GM12878 (cell line): ENCODE data around the gene VTCN1. TPM values are rescaled to one million over a fixed set of nuclear protein-coding genes. Genes with fewer than 3 reads are reported as not detected.

Experiments used
- ATAC-seq: fragments of 200-7000 bp; cut with Tn5 transposase; 3 replicates; pipeline ENCODE4 v1.9.1; 2020; ENCODE audit warnings: mild to moderate bottlenecking, moderate library complexity
- BruUV-seq: library from RNA; stranded (reverse); fragments of 400-500 nt; replicated peaks from 2 replicates; lab custom pipeline; 2021; lab: Mats Ljungman, UMichigan
- CTCF ChIA-PET: fragments of 300-600 bp; sonication (Branson Sonifier 250); formaldehyde crosslinking; extraction: SDS; loops from one replicate; lab custom pipeline; 2021; ENCODE audit warnings: inconsistent platforms; lab: Yijun Ruan, JAX
- POLR2A ChIA-PET: fragments of 350-600 bp; formaldehyde crosslinking; extraction: SDS; loops from one replicate; lab custom pipeline; 2021; ENCODE audit warnings: inconsistent platforms; lab: Charles Lee
- RAD21 ChIA-PET: fragments of 300-600 bp; sonication (Branson Sonifier 250); formaldehyde crosslinking; loops from one replicate; lab custom pipeline; 2023; ENCODE audit warnings: antibody characterized with exemption; ENCODE audit not compliant: unreplicated experiment; lab: Charles Lee
- SMC1A ChIA-PET: fragments of 300-600 bp; sonication (Branson Sonifier 250); formaldehyde crosslinking; loops from one replicate; lab custom pipeline; 2023; ENCODE audit not compliant: unreplicated experiment, uncharacterized antibody; lab: Charles Lee
- DNase-seq: peaks from one replicate; pipeline ENCODE4 v3.0.0-alpha.2; 2011; ENCODE audit warnings: low read depth, low spot score
- FAIRE-seq: peaks from 3 replicates; lab custom pipeline; 2011; peaks lifted over from hg19 to GRCh38; lab: Jason Lieb, UNC
- H2AFZ ChIP-seq: 2 replicates; pipeline ENCODE4 v1.6.0; 2011; ENCODE audit warnings: low read depth, low read length, control low read depth; ENCODE audit not compliant: control insufficient read depth
- H3K27ac ChIP-seq: 2 replicates; pipeline ENCODE4 v1.5.1; 2011; ENCODE audit warnings: control low read depth; ENCODE audit not compliant: control insufficient read depth, insufficient read depth
- H3K27me3 ChIP-seq, 2 experiments: replicated peaks in 1 of 2; 2 replicates each; pipeline versions ENCODE4 v1.6.0 to v1.6.1; 2011; ENCODE audit warnings: low read length in 1 of 2; ENCODE audit not compliant: control insufficient read depth in 2 of 2, insufficient read depth in 2 of 2
- H3K36me3 ChIP-seq, 2 experiments: 2 replicates each; pipeline ENCODE4 v1.5.1; 2011; ENCODE audit warnings: low read length in 1 of 2; ENCODE audit not compliant: control insufficient read depth in 2 of 2, insufficient read depth in 2 of 2
- H3K4me1 ChIP-seq: 2 replicates; pipeline ENCODE4 v1.6.1; 2011; ENCODE audit warnings: mild to moderate bottlenecking, low read length, moderate library complexity, mixed read lengths; ENCODE audit not compliant: control insufficient read depth, insufficient read depth
- H3K4me2 ChIP-seq: 2 replicates; pipeline ENCODE4 v1.6.0; 2011; ENCODE audit warnings: control low read depth; ENCODE audit not compliant: control insufficient read depth, insufficient read depth
- H3K4me3 ChIP-seq: fragments of 200-600 bp; sonication (generic); 2 replicates; pipeline ENCODE4 v1.5.1; 2016
- H3K79me2 ChIP-seq: 2 replicates; pipeline ENCODE4 v1.6.0; 2011; ENCODE audit warnings: low read length; ENCODE audit not compliant: control insufficient read depth, insufficient read depth
- H3K9ac ChIP-seq: 2 replicates; pipeline ENCODE4 v1.8.0; 2011; ENCODE audit warnings: low read length, control low read depth, mixed read lengths; ENCODE audit not compliant: control insufficient read depth, insufficient read depth
- H3K9me3 ChIP-seq: replicated peaks from 3 replicates; pipeline ENCODE4 v1.5.1; 2011; ENCODE audit warnings: mild to moderate bottlenecking, low read length; ENCODE audit not compliant: control insufficient read depth, insufficient read depth
- H4K20me1 ChIP-seq: 2 replicates; pipeline ENCODE4 v1.6.0; 2011; ENCODE audit not compliant: control insufficient read depth, insufficient read depth
- BACH1 ChIP-seq: fragments of 450-650 bp; IDR thresholded peaks from 2 replicates; pipeline ENCODE4 v1.6.1; 2017; ENCODE audit warnings: mild to moderate bottlenecking, borderline replicate concordance
- CBFB ChIP-seq: IDR thresholded peaks from 2 replicates; pipeline ENCODE4 v1.6.1; 2016; ENCODE audit warnings: antibody characterized with exemption, low read depth
- EGR1 ChIP-seq, 2 experiments: IDR thresholded peaks; 1 replicate in 1 of 2; 2 replicates in 1 of 2; pipeline ENCODE4 v1.6.1; 2011 to 2012; ENCODE audit warnings: low read depth in 2 of 2, low read length in 2 of 2, borderline replicate concordance in 1 of 2, mild to moderate bottlenecking in 1 of 2, moderate library complexity in 1 of 2
- ETV6 ChIP-seq, 2 experiments: fragments of 450-650 bp in 1 of 2; IDR thresholded peaks in 1 of 2; conservative IDR thresholded peaks in 1 of 2; 2 replicates each; pipeline ENCODE4 v1.6.1; 2014; ENCODE audit warnings: antibody characterized with exemption in 1 of 2, borderline replicate concordance in 1 of 2, low read depth in 1 of 2, mild to moderate bottlenecking in 1 of 2, moderate library complexity in 1 of 2
- FOXK2 ChIP-seq: fragments of 450-650 bp; IDR thresholded peaks from 2 replicates; pipeline ENCODE4 v1.6.1; 2017; ENCODE audit warnings: mild to moderate bottlenecking, moderate library complexity
- FOXM1 ChIP-seq: IDR thresholded peaks from 2 replicates; pipeline ENCODE4 v1.6.1; 2012; ENCODE audit warnings: low read depth, mild to moderate bottlenecking, inconsistent platforms, low read length, moderate library complexity
- RFX5 ChIP-seq: IDR thresholded peaks from 2 replicates; pipeline ENCODE4 v1.6.1; 2011; ENCODE audit warnings: low read depth, low read length, improper control_type of control experiment
- SREBF2 ChIP-seq: IDR thresholded peaks from 2 replicates; pipeline ENCODE4 v1.6.1; 2012; ENCODE audit warnings: mild to moderate bottlenecking, low read length
- TCF12 ChIP-seq: IDR thresholded peaks from 2 replicates; pipeline ENCODE4 v1.6.1; 2011; ENCODE audit warnings: low read depth, mild to moderate bottlenecking, low read length
- ZBED1 ChIP-seq: IDR thresholded peaks from 2 replicates; pipeline ENCODE4 v1.6.1; 2016; ENCODE audit warnings: borderline replicate concordance
- WGBS: methylation state at CpG from one replicate; pipeline ENCODE4 v1.1.6; 2016; ENCODE audit warnings: low lambda C conversion rate; ENCODE audit not compliant: insufficient replicate concordance, insufficient coverage; ENCODE audit errors: missing lambda C conversion rate; 5-methylcytosine and 5-hydroxymethylcytosine counted together
- in situ Hi-C: fragments of 300-500 bp; cut with MboI; formaldehyde crosslinking; loops from 9 replicates; pipeline ENCODE4 v1.14.3; 2018; ENCODE audit warnings: mixed read lengths
- intact Hi-C: fragments of 100-400 bp; cut with micrococcal nuclease; formaldehyde crosslinking; loops from one replicate; pipeline ENCODE4 v1.14.2; 2022; ENCODE audit not compliant: unreplicated experiment
- polyA plus RNA-seq, 11 experiments: library from polyadenylated mRNA; depleted of rRNA in 4 of 11; unstranded in 6 of 11; stranded (reverse) in 5 of 11; fragments of >200 nt; fragmentation: Nextera tagmentation in 4 of 11; fragmentation: Illumina TruSeq in 1 of 11; extraction: Ambion mirVana in 4 of 11; extraction: Trizol in 1 of 11; gene quantifications; 1 replicate in 1 of 11; 2 replicates in 10 of 11; pipeline versions ENCODE4 v1.2.1 to v1.2.3, GENCODE V29; 2011 to 2016; ENCODE audit warnings: inconsistent platforms in 2 of 11, missing spikeins in 2 of 11, low read depth in 1 of 11
- total RNA-seq, 4 experiments: library from RNA; depleted of rRNA in 3 of 4; stranded (reverse); fragments of >200 nt in 3 of 4; fragmentation: Illumina TruSeq in 1 of 4; extraction: Trizol in 1 of 4; gene quantifications; 2 replicates each; pipeline versions ENCODE4 v1.2.1 to v1.2.3, GENCODE V29; 2013 to 2021
- TF ChIP-seq, protein P1 (sequence below): fragments of 450-650 bp; IDR thresholded peaks from 2 replicates; pipeline ENCODE4 v1.6.1; 2017; ENCODE audit warnings: mild to moderate bottlenecking, moderate library complexity
- TF ChIP-seq, protein P2 (sequence below): IDR thresholded peaks from 2 replicates; pipeline ENCODE4 v1.6.1; 2012; ENCODE audit warnings: low read depth, low read length, improper control_type of control experiment
- TF ChIP-seq, protein P3 (sequence below): fragments of 450-650 bp; IDR thresholded peaks from 2 replicates; pipeline ENCODE4 v1.6.1; 2018; ENCODE audit warnings: borderline replicate concordance, mild to moderate bottlenecking; ENCODE audit not compliant: partially characterized antibody
- TF ChIP-seq, protein P4 (sequence below): fragments of 450-650 bp; IDR thresholded peaks from 2 replicates; pipeline ENCODE4 v1.6.1; 2017; ENCODE audit warnings: mild to moderate bottlenecking, moderate library complexity

VTCN1 gene
- total and polyA plus RNA-seq, 10 of the 15 experiments (the other 5 are each of a cell fraction or from before 2014, with no cell fraction given), result not detected

DNA sequence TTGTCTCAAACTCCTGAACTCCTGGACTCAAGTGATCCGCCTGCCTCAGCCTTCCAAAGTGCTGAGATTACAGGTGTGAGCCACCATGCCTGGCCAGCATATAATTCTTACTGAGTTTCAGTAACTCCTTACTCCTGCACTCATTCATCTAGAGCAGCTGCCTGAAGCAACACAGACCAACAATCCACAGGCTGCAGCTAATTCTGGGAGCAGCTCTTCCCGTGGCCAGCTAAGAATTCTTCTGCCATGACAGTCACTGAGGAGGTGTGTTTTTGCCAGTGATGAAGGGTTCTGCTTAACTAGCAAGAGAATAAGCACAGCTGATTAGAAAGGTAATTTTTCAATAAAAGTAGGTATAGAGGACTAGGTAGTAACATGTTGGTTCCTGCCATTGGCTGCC, 5.4 kb downstream of the VTCN1 start:
- ATAC-seq, result no peak
- H3K36me3 ChIP-seq, result no peaks in the 10 kb centered on the region
- FAIRE-seq, result no peak
- TF ChIP-seq CBFB, result no peak
- TF ChIP-seq, protein P1, sequence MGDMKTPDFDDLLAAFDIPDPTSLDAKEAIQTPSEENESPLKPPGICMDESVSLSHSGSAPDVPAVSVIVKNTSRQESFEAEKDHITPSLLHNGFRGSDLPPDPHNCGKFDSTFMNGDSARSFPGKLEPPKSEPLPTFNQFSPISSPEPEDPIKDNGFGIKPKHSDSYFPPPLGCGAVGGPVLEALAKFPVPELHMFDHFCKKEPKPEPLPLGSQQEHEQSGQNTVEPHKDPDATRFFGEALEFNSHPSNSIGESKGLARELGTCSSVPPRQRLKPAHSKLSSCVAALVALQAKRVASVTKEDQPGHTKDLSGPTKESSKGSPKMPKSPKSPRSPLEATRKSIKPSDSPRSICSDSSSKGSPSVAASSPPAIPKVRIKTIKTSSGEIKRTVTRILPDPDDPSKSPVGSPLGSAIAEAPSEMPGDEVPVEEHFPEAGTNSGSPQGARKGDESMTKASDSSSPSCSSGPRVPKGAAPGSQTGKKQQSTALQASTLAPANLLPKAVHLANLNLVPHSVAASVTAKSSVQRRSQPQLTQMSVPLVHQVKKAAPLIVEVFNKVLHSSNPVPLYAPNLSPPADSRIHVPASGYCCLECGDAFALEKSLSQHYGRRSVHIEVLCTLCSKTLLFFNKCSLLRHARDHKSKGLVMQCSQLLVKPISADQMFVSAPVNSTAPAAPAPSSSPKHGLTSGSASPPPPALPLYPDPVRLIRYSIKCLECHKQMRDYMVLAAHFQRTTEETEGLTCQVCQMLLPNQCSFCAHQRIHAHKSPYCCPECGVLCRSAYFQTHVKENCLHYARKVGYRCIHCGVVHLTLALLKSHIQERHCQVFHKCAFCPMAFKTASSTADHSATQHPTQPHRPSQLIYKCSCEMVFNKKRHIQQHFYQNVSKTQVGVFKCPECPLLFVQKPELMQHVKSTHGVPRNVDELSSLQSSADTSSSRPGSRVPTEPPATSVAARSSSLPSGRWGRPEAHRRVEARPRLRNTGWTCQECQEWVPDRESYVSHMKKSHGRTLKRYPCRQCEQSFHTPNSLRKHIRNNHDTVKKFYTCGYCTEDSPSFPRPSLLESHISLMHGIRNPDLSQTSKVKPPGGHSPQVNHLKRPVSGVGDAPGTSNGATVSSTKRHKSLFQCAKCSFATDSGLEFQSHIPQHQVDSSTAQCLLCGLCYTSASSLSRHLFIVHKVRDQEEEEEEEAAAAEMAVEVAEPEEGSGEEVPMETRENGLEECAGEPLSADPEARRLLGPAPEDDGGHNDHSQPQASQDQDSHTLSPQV, result no peak
- TF ChIP-seq, protein P2, sequence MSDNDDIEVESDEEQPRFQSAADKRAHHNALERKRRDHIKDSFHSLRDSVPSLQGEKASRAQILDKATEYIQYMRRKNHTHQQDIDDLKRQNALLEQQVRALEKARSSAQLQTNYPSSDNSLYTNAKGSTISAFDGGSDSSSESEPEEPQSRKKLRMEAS, result no peak
- TF ChIP-seq FOXM1, result no peak
- no peak for TF ChIP-seq ZBED1
- no peak for TF ChIP-seq RFX5
- TF ChIP-seq ETV6 (conservative IDR thresholded peaks at IDR 0.05 in 1 of 2, IDR thresholded peaks at IDR 0.05 in 1 of 2; ENCODE audit: borderline replicate concordance in 1 of 2, low read depth in 1 of 2), result no peak
- TF ChIP-seq EGR1 (IDR thresholded peaks at IDR 0.05; ENCODE audit: borderline replicate concordance in 1 of 2, low read depth in 2 of 2, low read length in 2 of 2), result no peak
- TF ChIP-seq FOXK2, result no peak
- TF ChIP-seq, protein P3, sequence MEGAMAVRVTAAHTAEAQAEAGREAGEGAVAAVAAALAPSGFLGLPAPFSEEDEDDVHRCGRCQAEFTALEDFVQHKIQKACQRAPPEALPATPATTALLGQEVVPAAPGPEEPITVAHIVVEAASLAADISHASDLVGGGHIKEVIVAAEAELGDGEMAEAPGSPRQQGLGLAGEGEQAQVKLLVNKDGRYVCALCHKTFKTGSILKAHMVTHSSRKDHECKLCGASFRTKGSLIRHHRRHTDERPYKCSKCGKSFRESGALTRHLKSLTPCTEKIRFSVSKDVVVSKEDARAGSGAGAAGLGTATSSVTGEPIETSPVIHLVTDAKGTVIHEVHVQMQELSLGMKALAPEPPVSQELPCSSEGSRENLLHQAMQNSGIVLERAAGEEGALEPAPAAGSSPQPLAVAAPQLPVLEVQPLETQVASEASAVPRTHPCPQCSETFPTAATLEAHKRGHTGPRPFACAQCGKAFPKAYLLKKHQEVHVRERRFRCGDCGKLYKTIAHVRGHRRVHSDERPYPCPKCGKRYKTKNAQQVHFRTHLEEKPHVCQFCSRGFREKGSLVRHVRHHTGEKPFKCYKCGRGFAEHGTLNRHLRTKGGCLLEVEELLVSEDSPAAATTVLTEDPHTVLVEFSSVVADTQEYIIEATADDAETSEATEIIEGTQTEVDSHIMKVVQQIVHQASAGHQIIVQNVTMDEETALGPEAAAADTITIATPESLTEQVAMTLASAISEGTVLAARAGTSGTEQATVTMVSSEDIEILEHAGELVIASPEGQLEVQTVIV, result no peak
- TF ChIP-seq BACH1, result no peak
- TF ChIP-seq, protein P4, sequence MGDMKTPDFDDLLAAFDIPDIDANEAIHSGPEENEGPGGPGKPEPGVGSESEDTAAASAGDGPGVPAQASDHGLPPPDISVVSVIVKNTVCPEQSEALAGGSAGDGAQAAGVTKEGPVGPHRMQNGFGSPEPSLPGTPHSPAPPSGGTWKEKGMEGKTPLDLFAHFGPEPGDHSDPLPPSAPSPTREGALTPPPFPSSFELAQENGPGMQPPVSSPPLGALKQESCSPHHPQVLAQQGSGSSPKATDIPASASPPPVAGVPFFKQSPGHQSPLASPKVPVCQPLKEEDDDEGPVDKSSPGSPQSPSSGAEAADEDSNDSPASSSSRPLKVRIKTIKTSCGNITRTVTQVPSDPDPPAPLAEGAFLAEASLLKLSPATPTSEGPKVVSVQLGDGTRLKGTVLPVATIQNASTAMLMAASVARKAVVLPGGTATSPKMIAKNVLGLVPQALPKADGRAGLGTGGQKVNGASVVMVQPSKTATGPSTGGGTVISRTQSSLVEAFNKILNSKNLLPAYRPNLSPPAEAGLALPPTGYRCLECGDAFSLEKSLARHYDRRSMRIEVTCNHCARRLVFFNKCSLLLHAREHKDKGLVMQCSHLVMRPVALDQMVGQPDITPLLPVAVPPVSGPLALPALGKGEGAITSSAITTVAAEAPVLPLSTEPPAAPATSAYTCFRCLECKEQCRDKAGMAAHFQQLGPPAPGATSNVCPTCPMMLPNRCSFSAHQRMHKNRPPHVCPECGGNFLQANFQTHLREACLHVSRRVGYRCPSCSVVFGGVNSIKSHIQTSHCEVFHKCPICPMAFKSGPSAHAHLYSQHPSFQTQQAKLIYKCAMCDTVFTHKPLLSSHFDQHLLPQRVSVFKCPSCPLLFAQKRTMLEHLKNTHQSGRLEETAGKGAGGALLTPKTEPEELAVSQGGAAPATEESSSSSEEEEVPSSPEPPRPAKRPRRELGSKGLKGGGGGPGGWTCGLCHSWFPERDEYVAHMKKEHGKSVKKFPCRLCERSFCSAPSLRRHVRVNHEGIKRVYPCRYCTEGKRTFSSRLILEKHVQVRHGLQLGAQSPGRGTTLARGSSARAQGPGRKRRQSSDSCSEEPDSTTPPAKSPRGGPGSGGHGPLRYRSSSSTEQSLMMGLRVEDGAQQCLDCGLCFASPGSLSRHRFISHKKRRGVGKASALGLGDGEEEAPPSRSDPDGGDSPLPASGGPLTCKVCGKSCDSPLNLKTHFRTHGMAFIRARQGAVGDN, result no peak
- TF ChIP-seq TCF12, result no peak
- no peak for TF ChIP-seq SREBF2

More for the DNA sequence above, 5.4 kb downstream of the VTCN1 start:
- intact Hi-C loops (no loop called here), in situ Hi-C loops (no loop called here)
- Histone ChIP-seq H3K27me3 (peaks cover 0 to 2% of the 10 kb centered on the region in 2 experiments; a peak in 2 of 4 replicates), H3K79me2 (no peaks in the 10 kb centered on the region), H2AFZ (no peak overlapping the region), H3K27ac (no peak overlapping the region), H4K20me1 (no peaks in the 10 kb centered on the region; the same call in 1 of the 2 replicates), H3K4me1 (no peaks in the 10 kb centered on the region), H3K4me3 (no peak overlapping the region), H3K9ac (no peak overlapping the region), H3K9me3 (no peaks in the 10 kb centered on the region), H3K4me2 (no peak overlapping the region)
- no peak for DNase-seq
- no TSS peak for BruUV-seq
- 0% methylated on average over 2 of the region's 2 CpGs for WGBS
- RAD21 ChIA-PET, result no interaction called here
- SMC1A ChIA-PET, result no interaction called here
- POLR2A ChIA-PET, result no interaction called here
- CTCF ChIA-PET, result no interaction called here
